Esophagus squamous epithelium (tissue), 4 donors: ENCODE results near the gene HLA-E.

Experiments
- CTCF ChIP-seq, 6 experiments: fragments of 450-650 bp in 4 of 6; fragments of 200-600 bp in 2 of 6; sonication (generic) in 2 of 6; IDR thresholded peaks; one replicate each; pipeline ENCODE4 v1.5.1; 2016 to 2019; ENCODE audit warnings: antibody characterized with exemption in 6 of 6, mild to moderate bottlenecking in 4 of 6, moderate library complexity in 4 of 6
- POLR2A ChIP-seq, 4 donors: fragments of 450-650 bp; IDR thresholded peaks; one replicate each; pipeline ENCODE4 v1.6.1; 2017; ENCODE audit warnings: antibody characterized with exemption in 4 of 4, mild to moderate bottlenecking in 4 of 4, moderate library complexity in 3 of 4

GRCh38 chr6:30443657-30444450, 45.5 kb upstream of the HLA-E start:
- TF ChIP-seq CTCF (IDR thresholded peaks at IDR 0.05), result no peak
- TF ChIP-seq POLR2A (IDR thresholded peaks at IDR 0.05), result no peak
